Stomach smooth muscle (tissue), 2 donors: ENCODE results near the gene DPH1.
A peak's percentile ranks its signal among the peaks of the same experiment; 100 is the strongest.

Experiments
- H3K27ac ChIP-seq: one replicate; pipeline ENCODE4 v1.7.0; 2013; ENCODE audit warnings: mild to moderate bottlenecking, low read length, inconsistent platforms
- H3K27me3 ChIP-seq, 2 donors: one replicate each; pipeline ENCODE4 v1.7.0; 2013; ENCODE audit warnings: low read length in 2 of 2; ENCODE audit not compliant: insufficient read depth in 2 of 2, control insufficient read depth in 1 of 2
- H3K36me3 ChIP-seq, 2 donors: one replicate each; pipeline ENCODE4 v1.7.0; 2013; ENCODE audit warnings: low read length in 2 of 2; ENCODE audit not compliant: control insufficient read depth in 2 of 2, insufficient read depth in 2 of 2
- H3K4me1 ChIP-seq: one replicate; pipeline ENCODE4 v1.7.0; 2013; ENCODE audit warnings: low read length; ENCODE audit not compliant: control insufficient read depth, insufficient read depth
- H3K4me3 ChIP-seq, 2 donors: one replicate each; pipeline ENCODE4 v1.7.0; 2013; ENCODE audit warnings: low read length in 2 of 2
- H3K9ac ChIP-seq, 2 donors: one replicate each; pipeline ENCODE4 v1.7.0; 2013; ENCODE audit warnings: low read length in 2 of 2, mild to moderate bottlenecking in 1 of 2
- H3K9me3 ChIP-seq, 2 donors: one replicate each; pipeline ENCODE4 v1.7.0; 2013; ENCODE audit warnings: low read length in 2 of 2; ENCODE audit not compliant: control insufficient read depth in 2 of 2
- donor health status: healthy.
- donor health status: Pancreatic carcinoma.

The DPH1 gene

GRCh38 chr17:2030779-2031163, 818 bp downstream of the DPH1 start:
- peak overlapping the region; percentile 58 for H3K27ac ChIP-seq

DNA sequence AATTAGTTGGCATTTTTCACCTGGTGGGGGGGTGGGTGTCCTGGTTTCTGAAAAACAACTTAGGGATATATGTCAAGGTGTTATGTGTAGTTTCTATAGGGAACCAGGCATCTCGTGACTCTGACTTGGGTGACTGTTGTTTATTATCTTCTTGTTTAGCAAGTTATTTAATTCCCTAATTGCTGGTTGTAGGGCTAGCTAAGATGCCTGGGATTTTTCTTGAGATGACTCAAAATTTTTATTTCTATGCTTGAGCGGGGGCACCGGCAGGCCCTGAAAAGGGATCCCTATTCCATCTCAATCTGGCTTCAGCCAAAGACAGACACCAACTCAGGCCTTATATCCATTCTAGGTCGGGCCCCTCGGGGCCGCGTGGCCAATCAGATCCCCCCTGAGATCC, 3.2 kb downstream of the DPH1 start:
- Histone ChIP-seq H3K4me3 (no peak overlapping the region), H3K36me3 (peaks cover 21 to 26% of the 10 kb centered on the region in 2 donors), H3K9ac (no peak overlapping the region), H3K27me3 (peaks cover 11% of the 10 kb centered on the region in 2 donors), H3K9me3 (no peaks in the 10 kb centered on the region), H3K4me1 (peaks cover 28% of the 10 kb centered on the region), H3K27ac (no peak overlapping the region)

More at GRCh38 chr17:2030779-2031163, 818 bp downstream of the DPH1 start:
- Histone ChIP-seq H3K27me3 (peaks cover 23 to 28% of the 10 kb centered on the region in 2 donors), H3K9ac (peak overlapping the region; percentile 85 to 94), H3K9me3 (no peaks in the 10 kb centered on the region), H3K4me1 (peaks cover 33% of the 10 kb centered on the region), H3K36me3 (peaks cover 2 to 9% of the 10 kb centered on the region in 2 donors), H3K4me3 (peak overlapping the region; percentile 98 to 100)

DNA sequence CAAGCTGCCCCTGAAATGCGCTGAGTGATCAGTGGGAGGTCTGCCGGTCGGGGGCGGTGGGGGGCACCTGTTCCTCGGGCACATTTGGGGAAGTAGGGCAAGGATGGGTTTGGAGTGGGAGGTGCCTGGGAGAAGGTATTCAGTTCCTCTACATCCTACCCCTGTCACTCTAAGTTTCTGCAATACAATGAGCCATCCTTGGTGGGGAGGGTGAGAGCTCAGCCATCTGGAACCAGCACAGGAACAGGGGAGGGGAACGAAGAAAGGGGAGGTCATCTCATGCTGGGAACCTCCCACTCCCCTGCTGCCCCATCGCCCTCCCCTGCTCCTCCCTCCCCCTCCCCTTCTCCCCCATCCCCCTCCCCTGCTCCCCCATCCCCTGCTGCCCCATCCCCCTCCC, 4.2 kb downstream of the DPH1 start:
- H3K27ac ChIP-seq: no peak overlapping the region
- peaks cover 21 to 28% of the 10 kb centered on the region in 2 donors for H3K36me3 ChIP-seq
- H3K4me1 ChIP-seq: peaks cover 28% of the 10 kb centered on the region
- no peak overlapping the region for H3K9ac ChIP-seq
- H3K27me3 ChIP-seq: peaks cover 2 to 4% of the 10 kb centered on the region in 2 donors
- no peak overlapping the region for H3K4me3 ChIP-seq
- H3K9me3 ChIP-seq: no peaks in the 10 kb centered on the region

- no peaks in the 10 kb centered on the region for H3K27me3 ChIP-seq
- peaks cover 24% of the 10 kb centered on the region for H3K4me1 ChIP-seq
- no peak overlapping the region for H3K27ac ChIP-seq
- peaks cover 21 to 28% of the 10 kb centered on the region in 2 donors for H3K36me3 ChIP-seq
- H3K4me3 ChIP-seq: no peak overlapping the region
- H3K9me3 ChIP-seq: no peaks in the 10 kb centered on the region
- H3K9ac ChIP-seq: no peak overlapping the region
Measured at GRCh38 chr17:2034806-2035540, 5.0 kb downstream of the DPH1 start.

- Histone ChIP-seq H3K27ac (no peak overlapping the region), H3K9me3 (no peaks in the 10 kb centered on the region), H3K4me3 (no peak overlapping the region), H3K36me3 (peaks cover 21 to 30% of the 10 kb centered on the region in 2 donors), H3K27me3 (no peaks in the 10 kb centered on the region), H3K4me1 (peaks cover 18% of the 10 kb centered on the region), H3K9ac (no peak overlapping the region)
Measured at GRCh38 chr17:2035541-2036488, 5.9 kb downstream of the DPH1 start.

GRCh38 chr17:2037155-2037554, 7.2 kb downstream of the DPH1 start:
- peaks cover 14% of the 10 kb centered on the region for H3K4me1 ChIP-seq
- no peak overlapping the region for H3K9ac ChIP-seq
- H3K27me3 ChIP-seq: no peaks in the 10 kb centered on the region
- peaks cover 21 to 30% of the 10 kb centered on the region in 2 donors for H3K36me3 ChIP-seq
- no peak overlapping the region for H3K4me3 ChIP-seq
- H3K9me3 ChIP-seq: no peaks in the 10 kb centered on the region
- no peak overlapping the region for H3K27ac ChIP-seq

DNA sequence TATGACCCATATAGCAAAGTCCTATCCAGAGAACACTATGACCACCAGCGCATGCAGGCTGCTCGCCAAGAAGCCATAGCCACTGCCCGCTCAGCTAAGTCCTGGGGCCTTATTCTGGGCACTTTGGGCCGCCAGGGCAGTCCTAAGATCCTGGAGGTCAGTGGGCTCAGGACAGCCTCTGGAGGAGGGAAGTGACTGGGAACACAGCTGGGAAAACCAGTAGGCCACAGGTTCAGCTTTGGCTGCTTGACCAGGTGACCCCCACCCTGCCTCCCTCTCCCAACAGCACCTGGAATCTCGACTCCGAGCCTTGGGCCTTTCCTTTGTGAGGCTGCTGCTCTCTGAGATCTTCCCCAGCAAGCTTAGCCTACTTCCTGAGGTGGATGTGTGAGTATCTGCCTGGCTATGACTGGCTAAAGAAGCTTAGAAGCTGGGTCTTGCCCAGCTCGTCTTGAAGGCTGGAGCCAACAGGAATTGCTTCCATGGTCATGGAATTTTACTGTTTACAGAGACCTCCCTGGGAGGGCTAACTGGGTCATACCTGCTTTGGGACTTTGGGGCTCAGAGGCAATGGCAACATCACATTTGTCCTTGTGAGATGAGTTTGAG, 10.4 kb downstream of the DPH1 start:
- Histone ChIP-seq H3K9me3 (no peaks in the 10 kb centered on the region), H3K4me1 (peaks cover 29% of the 10 kb centered on the region), H3K27ac (no peak overlapping the region), H3K27me3 (no peaks in the 10 kb centered on the region), H3K4me3 (no peak overlapping the region), H3K9ac (no peak overlapping the region), H3K36me3 (peaks cover 29 to 38% of the 10 kb centered on the region in 2 donors)

DNA sequence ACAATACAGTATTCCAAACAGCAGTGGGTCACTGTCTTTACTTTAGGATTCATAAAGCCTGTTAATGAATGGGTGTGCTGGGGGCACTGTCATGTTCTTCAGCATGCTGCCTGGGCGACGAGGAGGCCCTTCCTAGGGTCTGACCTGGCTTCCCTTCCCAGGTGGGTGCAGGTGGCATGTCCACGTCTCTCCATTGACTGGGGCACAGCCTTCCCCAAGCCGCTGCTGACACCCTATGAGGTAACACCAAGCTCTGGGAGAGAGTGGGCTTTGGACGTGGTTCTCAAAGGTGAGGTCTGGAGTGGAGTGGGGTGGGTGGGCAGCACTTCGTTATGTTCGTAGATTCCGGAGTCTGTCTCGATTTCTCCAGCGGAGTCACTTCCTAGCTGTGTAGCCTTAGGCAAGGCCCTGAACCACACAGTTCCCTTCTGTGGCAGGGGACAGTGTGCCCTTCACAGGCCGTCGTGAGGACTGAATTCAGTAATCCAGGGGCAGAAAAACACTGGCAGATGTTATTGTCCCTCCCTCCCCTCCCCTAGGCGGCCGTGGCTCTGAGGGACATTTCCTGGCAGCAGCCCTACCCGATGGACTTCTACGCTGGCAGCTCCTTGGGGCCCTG, 11.1 kb downstream of the DPH1 start:
- peak overlapping the region; percentile 90 to 99 for H3K4me3 ChIP-seq
- H3K27ac ChIP-seq: peak overlapping the region; percentile 82
- peak overlapping the region; percentile 42 to 92 for H3K9ac ChIP-seq
- peaks cover 29% of the 10 kb centered on the region for H3K4me1 ChIP-seq
- H3K27me3 ChIP-seq: no peaks in the 10 kb centered on the region
- H3K36me3 ChIP-seq: peaks cover 25 to 33% of the 10 kb centered on the region in 2 donors
- H3K9me3 ChIP-seq: no peaks in the 10 kb centered on the region

DNA sequence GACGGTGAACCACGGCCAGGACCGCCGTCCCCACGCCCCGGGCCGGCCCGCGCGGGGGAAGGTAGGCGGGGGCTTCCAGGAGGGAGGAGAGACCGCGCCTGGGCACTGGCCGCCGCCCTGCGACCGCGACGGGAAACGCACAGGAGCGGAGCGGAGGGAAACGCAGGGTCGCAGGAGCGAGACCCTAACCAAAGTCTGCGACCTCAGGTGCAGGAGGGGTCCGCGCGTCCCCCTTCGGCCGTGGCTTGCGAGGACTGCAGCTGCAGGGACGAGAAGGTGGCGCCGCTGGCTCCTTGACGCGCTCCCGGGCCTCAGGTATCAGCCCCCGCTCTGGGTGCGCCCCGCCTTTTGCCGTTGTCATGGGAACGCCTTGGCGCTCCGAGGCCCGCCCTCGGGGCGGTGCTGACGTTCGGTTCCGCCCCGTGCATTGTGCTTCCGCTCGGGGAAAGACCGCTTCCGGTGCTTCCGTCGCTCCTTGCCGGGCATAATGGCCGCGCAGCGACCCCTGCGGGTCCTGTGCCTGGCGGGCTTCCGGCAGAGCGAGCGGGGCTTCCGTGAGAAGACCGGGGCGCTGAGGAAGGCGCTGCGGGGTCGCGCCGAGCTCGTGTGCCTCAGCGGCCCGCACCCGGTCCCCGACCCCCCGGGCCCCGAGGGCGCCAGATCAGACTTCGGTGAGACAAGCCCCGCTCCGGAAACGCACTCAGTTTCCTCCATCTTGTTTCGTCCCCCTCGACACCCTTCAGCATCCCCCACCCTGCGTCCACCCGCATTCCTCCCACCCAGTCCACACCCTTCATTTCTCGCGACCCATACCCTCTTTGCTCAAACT, 11.8 kb downstream of the DPH1 start, which contains the start of gene OVCA2:
TSS of gene OVCA2 (plus strand) at position 462 of the 829 bp plus-strand sequence. CDS start at position 488, 26 bp downstream.
- peak within 1 kb of the TSS; percentile 87 to 92 for H3K9ac ChIP-seq
- peaks cover 19 to 29% of the 10 kb centered on the region in 2 donors for H3K36me3 ChIP-seq
- H3K4me1 ChIP-seq: peaks cover 29% of the 10 kb centered on the region

More for the DNA sequence above, 11.8 kb downstream of the DPH1 start, which contains the start of gene OVCA2:
- H3K27ac ChIP-seq: peak within 1 kb of the TSS; percentile 82
- H3K4me3 ChIP-seq: peak within 1 kb of the TSS; percentile 90 to 99
- H3K27me3 ChIP-seq: no peaks in the 10 kb centered on the region
- H3K9me3 ChIP-seq: no peaks in the 10 kb centered on the region
